ENCODE results near the gene USP34.

USP34 gene

DNA sequence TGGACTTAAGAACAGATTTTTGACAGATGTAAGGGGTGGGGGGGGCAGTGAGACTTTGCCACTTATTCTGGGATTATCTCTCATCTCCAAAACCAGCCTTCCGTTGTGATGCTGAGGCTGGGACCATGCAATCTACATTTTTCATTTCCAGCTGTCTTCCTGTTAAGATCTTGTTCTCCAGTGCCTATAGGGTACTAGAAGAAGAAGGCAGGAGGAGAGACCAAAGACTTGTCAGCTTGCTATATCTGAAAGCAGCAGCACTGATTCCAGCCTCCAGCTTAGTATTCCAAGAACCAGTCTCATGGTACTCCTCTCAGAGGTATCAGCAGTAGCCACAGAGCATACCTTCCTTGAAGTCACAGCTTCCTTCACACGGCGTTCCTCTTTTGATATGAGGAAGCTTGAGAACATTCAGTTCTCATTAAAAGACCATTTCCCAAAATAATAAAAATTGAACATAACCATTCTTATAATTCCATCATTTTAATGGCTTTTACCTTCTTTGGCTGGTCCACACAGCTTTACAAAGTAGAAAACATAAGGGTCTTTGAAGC, 49.8 kb downstream of the USP34 start:
- TF ChIP-seq GATA3 (IDR thresholded peaks at IDR 0.05; ENCODE audit: low read depth, low read length) (no peak), GATA2 (IDR thresholded peaks at IDR 0.05; ENCODE audit: low read depth, low read length) (no peak)

DNA sequence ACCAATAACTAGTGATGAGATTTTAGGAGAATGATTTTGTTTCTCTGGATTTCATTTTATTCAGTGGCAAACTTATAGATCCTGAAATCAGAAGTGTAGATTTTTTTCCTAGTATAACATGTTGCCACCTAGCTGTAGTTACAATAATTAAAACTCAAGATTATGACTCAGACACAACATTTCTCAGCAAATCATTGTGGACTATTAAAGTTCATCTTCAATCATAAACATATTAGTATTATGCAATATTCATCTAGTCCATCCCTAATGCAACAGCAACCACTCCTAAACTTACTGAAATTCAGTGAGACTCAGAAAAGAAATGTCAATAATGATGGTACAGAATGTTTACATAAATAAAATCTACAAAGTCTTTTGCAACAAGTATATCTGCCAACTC, 51.3 kb downstream of the USP34 start:
- TF ChIP-seq GATA3 (IDR thresholded peaks at IDR 0.05; ENCODE audit: low read depth, low read length) (no peak), GATA2 (IDR thresholded peaks at IDR 0.05; ENCODE audit: low read depth, low read length) (no peak)

DNA sequence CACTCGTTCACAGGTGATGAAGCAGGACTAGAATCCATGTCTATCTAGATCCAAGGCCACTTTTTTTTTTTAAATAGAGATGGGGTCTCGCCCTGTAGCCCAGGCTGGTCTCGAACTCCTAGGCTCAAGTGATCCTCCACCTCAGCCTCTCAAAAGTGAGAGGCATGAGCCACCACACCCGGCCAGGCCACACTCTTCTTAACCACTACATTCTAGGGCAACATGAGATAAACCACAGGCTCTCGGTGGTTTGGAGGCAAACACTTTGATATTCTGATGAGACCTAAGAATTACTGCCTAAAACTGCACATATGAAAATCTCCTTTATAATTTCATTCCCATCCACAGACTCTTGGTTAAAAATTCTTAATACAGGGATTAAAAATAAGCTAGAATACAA, 51.8 kb downstream of the USP34 start:
- no peak for TF ChIP-seq GATA3 (IDR thresholded peaks at IDR 0.05; ENCODE audit: low read depth, low read length)
- no peak for TF ChIP-seq GATA2 (IDR thresholded peaks at IDR 0.05; ENCODE audit: low read depth, low read length)

DNA sequence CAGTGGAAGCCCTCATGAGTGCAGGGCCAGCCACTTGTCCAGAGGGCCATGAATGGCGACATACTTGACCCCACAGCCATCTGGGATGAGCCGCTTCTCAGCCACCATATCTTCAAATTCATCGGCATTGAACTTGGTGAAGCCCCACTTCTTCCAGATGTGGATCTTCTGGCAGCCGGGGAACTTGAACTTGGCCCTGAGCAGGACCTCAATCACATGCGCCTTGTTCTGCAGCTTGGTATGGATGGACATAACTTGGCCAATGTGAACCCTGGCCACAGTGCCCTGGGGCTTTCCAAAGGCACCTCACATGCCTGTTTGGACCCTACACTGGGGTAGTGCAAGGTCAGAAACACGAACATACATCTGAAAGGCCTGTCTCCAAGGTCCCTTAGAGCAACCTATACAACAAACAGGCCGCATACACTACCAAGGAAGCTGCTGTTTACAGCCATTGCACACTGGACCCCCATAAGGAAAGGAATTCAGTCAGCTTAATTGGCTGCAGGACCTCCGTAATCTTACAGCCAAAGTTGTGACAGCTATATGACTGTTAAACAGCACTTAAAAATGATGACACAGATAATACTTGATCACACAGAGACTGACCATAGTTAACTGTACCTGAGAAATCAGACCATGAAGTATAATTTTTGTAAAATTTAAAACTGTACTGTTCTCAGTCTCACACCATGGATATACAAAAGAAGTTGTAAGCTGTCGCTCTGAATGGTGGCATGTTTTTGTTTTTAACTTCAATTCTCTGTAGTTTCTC, 53.8 kb downstream of the USP34 start:
- TF ChIP-seq GATA2 (IDR thresholded peaks at IDR 0.05; ENCODE audit: low read depth, low read length) (no peak), GATA3 (IDR thresholded peaks at IDR 0.05; ENCODE audit: low read depth, low read length) (no peak)

DNA sequence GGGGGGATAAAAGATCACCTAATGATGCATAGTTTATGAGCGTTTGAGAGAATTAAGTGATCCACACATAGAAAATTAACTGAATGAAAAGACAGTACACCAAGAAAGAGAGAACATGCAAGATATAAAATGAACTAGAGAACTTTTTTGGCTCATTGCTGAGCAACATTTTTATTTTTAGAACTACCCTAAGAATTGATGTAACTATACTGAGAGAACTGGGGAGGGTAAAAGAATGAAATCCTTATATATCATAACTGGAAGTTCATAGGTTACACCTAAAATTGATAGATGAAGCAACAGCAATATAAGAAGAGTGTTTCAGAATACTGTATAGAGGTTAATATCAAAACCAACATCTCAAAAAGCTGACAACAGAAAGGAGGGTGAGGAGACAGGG, 55.6 kb downstream of the USP34 start:
- TF ChIP-seq GATA3 (IDR thresholded peaks at IDR 0.05; ENCODE audit: low read depth, low read length) (no peak), GATA2 (IDR thresholded peaks at IDR 0.05; ENCODE audit: low read depth, low read length) (no peak)

DNA sequence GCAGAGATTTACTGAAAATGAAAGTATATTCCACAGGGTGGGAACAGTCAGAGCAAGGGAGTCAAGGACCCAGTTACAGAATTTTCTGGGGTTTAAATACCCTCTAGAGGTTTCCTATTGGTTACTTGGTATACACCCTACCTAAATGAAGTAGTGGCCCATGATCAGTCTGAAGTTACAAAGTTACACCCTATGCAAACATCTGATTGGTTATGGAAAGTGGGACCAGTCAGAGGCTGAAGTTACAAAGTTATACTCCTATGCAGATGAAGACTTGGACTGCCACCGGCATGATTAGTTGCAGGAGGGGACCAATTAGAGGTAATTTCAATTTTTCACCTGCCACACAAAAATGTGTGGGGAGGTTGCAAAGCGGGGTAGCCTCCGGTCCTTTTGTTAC, 56.2 kb downstream of the USP34 start:
- TF ChIP-seq GATA3 (IDR thresholded peaks at IDR 0.05; ENCODE audit: low read depth, low read length) = no peak
- no peak for TF ChIP-seq GATA2 (IDR thresholded peaks at IDR 0.05; ENCODE audit: low read depth, low read length)

DNA sequence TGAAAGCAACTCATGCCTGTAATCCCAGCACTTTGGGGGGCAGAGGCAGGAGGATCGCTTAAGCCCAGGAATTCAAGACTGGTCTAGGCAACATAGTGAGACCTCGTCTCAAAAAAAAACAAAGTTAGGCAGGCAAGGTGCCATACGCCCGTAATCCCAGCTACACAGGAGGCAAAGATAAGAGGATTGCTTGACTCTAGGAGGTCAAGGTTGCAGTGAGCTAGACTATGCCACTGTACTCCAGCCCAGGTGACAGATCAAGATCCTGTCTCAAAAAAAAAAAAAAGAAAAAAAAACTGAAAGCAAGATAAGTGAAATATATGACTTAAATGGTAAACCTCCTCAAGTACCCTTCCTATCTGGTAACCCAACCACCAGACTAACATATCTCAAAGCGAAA, 59.8 kb downstream of the USP34 start:
- TF ChIP-seq GATA3 (IDR thresholded peaks at IDR 0.05; ENCODE audit: low read depth, low read length) (no peak), GATA2 (IDR thresholded peaks at IDR 0.05; ENCODE audit: low read depth, low read length) (no peak)

DNA sequence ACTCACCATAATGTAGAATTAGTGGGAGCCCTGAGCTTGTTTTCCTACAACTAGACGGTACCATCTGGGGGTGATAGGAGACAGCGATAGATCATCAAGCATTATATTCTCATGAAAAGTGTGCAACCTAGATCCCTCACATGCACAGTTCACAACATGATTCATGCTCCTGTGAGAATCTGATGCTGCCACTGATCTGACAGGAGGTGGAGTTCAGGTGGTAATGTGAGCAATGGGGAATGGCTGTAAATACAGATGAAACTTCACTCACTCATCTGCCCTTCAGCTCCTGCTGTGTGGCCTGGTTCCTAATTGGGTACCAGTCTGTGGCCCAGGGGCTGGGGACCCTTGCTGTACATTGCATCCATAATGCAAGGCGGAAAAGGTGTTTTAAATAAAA, 60.7 kb downstream of the USP34 start:
- no peak for TF ChIP-seq GATA2 (IDR thresholded peaks at IDR 0.05; ENCODE audit: low read depth, low read length)
- no peak for TF ChIP-seq GATA3 (IDR thresholded peaks at IDR 0.05; ENCODE audit: low read depth, low read length)

DNA sequence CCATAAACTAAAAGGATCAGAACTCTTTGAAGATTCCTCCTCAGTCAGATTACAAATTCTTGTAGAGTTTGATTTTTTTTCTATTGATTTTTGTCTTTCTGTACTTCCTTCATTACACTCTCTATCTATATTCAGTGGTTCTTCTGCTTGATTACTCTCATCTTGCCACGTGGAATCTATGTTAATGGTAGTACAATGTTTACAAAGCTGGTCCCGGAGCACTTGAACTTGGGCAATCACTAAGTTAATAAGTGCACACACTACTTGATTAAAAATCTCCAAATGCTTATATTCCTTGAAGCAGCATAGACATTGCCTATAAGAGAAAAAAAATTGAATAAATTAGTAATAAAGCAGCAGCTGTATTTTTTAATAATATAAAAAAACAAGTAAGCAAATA, 65.1 kb downstream of the USP34 start:
- TF ChIP-seq GATA3 (IDR thresholded peaks at IDR 0.05; ENCODE audit: low read depth, low read length) (no peak), GATA2 (IDR thresholded peaks at IDR 0.05; ENCODE audit: low read depth, low read length) (no peak)

DNA sequence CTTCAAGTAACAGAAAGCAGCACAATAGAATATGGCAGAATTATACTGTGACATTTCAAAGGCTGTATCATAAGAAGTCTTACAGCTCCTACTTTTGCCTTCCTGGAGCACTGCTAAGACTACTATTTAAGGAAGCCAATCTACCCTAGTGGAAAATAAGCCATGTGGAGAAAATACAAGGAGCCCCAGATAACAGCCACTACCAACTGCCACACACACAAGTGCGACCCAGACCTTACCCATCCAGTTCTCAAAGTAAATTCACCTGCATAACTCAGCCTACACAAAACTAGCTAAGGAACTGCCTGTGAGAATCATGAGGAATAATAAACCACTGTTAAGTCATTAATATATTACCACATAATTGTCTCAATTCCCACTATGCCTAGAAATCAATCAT, 66.4 kb downstream of the USP34 start:
- TF ChIP-seq GATA2 (IDR thresholded peaks at IDR 0.05; ENCODE audit: low read depth, low read length) = no peak
- TF ChIP-seq GATA3 (IDR thresholded peaks at IDR 0.05; ENCODE audit: low read depth, low read length) = no peak

DNA sequence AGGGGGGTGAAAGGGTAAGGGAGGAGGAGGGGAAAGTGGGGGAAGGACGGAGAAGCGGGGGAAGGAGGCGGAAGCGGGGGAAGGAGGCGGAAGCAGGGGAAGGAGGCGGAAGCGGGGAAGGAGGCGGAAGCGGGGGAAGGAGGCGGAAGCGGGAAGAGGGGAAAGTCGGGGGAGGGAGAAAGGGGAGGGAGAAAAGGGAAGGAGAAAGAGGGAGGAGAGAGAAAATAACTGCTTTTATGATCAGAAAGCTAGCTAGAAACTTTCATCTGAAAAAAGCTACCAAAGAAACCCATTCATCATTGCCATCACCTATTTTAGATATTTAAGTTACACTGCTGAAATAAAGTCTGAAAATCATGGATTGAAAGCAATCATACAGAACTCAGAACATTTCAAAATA, 72.5 kb downstream of the USP34 start:
- no peak for TF ChIP-seq GATA3 (IDR thresholded peaks at IDR 0.05; ENCODE audit: low read depth, low read length)
- no peak for TF ChIP-seq GATA2 (IDR thresholded peaks at IDR 0.05; ENCODE audit: low read depth, low read length)

DNA sequence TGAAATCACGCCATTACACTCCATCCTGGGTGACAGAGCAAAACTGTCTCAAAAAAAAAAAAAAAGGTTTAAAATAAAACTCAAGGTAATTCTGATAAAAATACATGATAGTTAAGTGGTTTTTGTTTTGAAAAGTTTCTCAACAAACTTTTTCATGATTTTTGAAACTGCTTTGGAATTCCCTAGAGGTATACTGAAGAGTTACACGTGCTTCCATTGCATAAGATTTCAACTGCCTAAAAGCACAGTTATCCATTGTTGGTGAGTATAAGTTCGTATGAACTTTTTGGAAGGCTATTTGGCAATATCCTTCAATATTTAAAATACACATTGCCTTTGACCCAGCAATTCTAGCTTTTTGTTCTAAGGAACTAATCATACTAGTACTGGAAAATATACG, 74.9 kb downstream of the USP34 start:
- no peak for TF ChIP-seq GATA2 (IDR thresholded peaks at IDR 0.05; ENCODE audit: low read depth, low read length)
- TF ChIP-seq GATA3 (IDR thresholded peaks at IDR 0.05; ENCODE audit: low read depth, low read length) = no peak

DNA sequence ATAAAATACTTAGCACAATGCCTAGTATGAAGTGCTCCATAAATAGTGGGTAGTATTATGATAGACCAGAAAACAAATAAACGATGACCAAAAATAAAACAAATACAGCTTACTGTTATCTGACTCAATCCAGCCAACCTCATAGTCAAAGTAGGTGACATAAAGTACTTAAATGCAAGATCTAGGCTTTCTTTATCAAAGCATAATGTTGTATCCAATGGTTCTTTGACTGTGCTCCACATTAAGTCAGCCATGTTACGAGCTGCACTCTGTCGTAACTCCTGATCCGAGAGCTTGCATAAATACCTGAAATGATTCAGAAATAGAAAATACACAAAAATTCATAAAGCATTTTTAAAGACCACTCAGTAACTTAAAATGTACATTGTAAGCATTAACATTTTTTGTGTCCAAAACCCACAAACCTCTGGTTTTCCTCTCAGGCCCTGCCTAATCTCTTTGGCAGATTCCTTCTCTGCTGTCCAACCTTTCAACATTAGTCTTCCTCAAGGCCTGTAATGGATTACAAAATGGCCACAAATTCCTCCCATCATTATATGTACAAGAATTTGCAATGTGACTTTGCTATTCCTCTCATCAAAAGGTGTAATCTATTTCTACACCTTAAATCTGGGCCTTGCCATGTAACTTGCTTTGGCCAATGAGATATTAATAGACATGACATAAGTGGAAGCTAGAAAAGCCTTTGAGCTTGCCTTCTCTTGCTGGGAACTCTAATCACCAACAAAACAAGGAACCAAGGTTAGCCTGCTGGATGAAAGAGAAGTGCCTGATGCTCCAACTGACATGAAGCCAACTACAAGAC, 90.6 kb downstream of the USP34 start:
- no peak for TF ChIP-seq GATA3 (IDR thresholded peaks at IDR 0.05; ENCODE audit: low read depth, low read length)
- no peak for TF ChIP-seq GATA2 (IDR thresholded peaks at IDR 0.05; ENCODE audit: low read depth, low read length)

DNA sequence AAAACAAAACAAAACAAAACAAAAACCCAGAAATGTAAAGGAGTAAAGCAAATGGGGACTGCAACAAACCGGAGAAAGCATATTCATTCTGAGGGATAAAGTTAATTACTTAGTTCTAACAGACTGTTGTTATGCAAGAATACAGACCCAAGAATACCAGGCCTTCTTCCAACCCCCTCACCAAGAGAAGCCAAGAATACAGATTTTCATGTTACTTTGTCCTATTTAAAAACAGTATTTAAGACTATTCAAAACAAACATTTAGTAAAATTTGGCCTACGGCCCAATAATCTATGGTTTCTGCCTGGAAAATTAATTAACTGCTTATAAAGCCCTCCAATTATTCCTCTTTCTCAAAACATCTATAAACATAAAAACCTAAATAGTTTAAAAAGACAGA, 91.4 kb downstream of the USP34 start:
- TF ChIP-seq GATA2 (IDR thresholded peaks at IDR 0.05; ENCODE audit: low read depth, low read length) = no peak
- TF ChIP-seq GATA3 (IDR thresholded peaks at IDR 0.05; ENCODE audit: low read depth, low read length) = no peak

DNA sequence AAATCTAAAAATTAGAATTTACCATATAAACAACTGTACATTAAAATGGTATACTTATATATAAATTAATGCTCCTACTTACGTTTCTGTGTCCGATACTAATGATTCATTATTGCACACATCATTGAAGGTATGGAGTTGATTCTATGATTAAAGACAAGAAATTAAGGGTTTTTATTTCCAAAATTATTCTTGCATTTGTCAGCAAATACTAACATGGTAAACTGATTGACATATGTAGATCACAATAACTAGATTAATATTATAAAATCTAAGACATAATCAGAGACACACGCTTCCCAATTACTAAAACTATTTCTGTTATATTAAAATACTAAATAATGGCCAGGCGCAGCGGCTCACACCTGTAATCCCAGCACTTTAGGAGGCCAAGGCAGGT, 92.6 kb downstream of the USP34 start:
- TF ChIP-seq GATA3 (IDR thresholded peaks at IDR 0.05; ENCODE audit: low read depth, low read length) = no peak
- no peak for TF ChIP-seq GATA2 (IDR thresholded peaks at IDR 0.05; ENCODE audit: low read depth, low read length)

Measured in SH-SY5Y (cell line).